CD4-positive, alpha-beta memory T cell (primary cell): ENCODE results near the gene IL1RAPL2. TPM values are rescaled to one million over a fixed set of nuclear protein-coding genes. Genes with fewer than 3 reads are reported as not detected.

Source experiments
- CTCF ChIA-PET: fragments of 350-600 bp; sonication (Branson Sonifier 250); formaldehyde crosslinking; loops from one replicate; lab custom pipeline; 2021; ENCODE audit warnings: inconsistent platforms; ENCODE audit not compliant: partially characterized antibody; lab: Charles Lee
- POLR2A ChIA-PET: fragments of 350-600 bp; sonication (Branson Sonifier 250); formaldehyde crosslinking; loops from one replicate; lab custom pipeline; 2021; ENCODE audit not compliant: partially characterized antibody; lab: Charles Lee
- DNase-seq, 5 donors: peaks; one replicate each; pipeline versions ENCODE4 v3.0.0 to v3.0.0-alpha.2; 2020 to 2022; ENCODE audit warnings: mixed read lengths in 1 of 5
- H3K27ac ChIP-seq: one replicate; pipeline ENCODE4 v1.7.0; 2013; ENCODE audit warnings: low read depth, low read length
- H3K27me3 ChIP-seq: 2 replicates; pipeline ENCODE4 v1.7.0; 2013; ENCODE audit warnings: mild to moderate bottlenecking, low read length, moderate library complexity; ENCODE audit not compliant: insufficient read depth
- H3K36me3 ChIP-seq: 2 replicates; pipeline ENCODE4 v1.7.0; 2013; ENCODE audit warnings: mild to moderate bottlenecking, low read length, moderate library complexity; ENCODE audit not compliant: insufficient read depth
- H3K4me1 ChIP-seq: 2 replicates; pipeline ENCODE4 v1.7.0; 2013; ENCODE audit warnings: mild to moderate bottlenecking, low read length, moderate library complexity; ENCODE audit not compliant: insufficient read depth
- H3K4me3 ChIP-seq, 2 donors: one replicate each; pipeline ENCODE4 v1.7.0; 2013; ENCODE audit warnings: low read length in 2 of 2, mild to moderate bottlenecking in 1 of 2
- H3K9me3 ChIP-seq, 2 donors: one replicate each; pipeline ENCODE4 v1.7.0; 2013; ENCODE audit warnings: low read length in 2 of 2, control low read depth in 1 of 2; ENCODE audit not compliant: control insufficient read depth in 1 of 2
- H3K27ac Mint-ChIP-seq, 7 donors: one replicate each; pipeline ENCODE4 v1.8.0; 2020 to 2021; ENCODE audit warnings: mixed read lengths in 7 of 7, mild to moderate bottlenecking in 6 of 7, inconsistent platforms in 3 of 7, moderate library complexity in 3 of 7
- H3K27me3 Mint-ChIP-seq, 2 donors: one replicate each; pipeline ENCODE4 v1.8.0; 2020 to 2021; ENCODE audit warnings: mixed read lengths in 2 of 2
- H3K36me3 Mint-ChIP-seq, 2 donors: one replicate each; pipeline ENCODE4 v1.8.0; 2020 to 2021; ENCODE audit warnings: mixed read lengths in 2 of 2, inconsistent platforms in 1 of 2, mild to moderate bottlenecking in 1 of 2
- H3K4me1 Mint-ChIP-seq, 4 donors: one replicate each; pipeline ENCODE4 v1.8.0; 2020 to 2021; ENCODE audit warnings: mixed read lengths in 4 of 4, mild to moderate bottlenecking in 1 of 4
- H3K4me3 Mint-ChIP-seq, 8 donors: one replicate each; pipeline ENCODE4 v1.8.0; 2020 to 2021; ENCODE audit warnings: mixed read lengths in 8 of 8, mild to moderate bottlenecking in 7 of 8, moderate library complexity in 6 of 8, inconsistent platforms in 3 of 8
- H3K9me3 Mint-ChIP-seq, 8 donors: one replicate each; pipeline ENCODE4 v1.8.0; 2020 to 2021; ENCODE audit warnings: mixed read lengths in 8 of 8, mild to moderate bottlenecking in 5 of 8, inconsistent platforms in 3 of 8, moderate library complexity in 1 of 8
- intact Hi-C: fragments of 100-400 bp; cut with micrococcal nuclease; formaldehyde crosslinking; loops from one replicate; pipeline ENCODE4 v1.15.1; 2023
- polyA plus RNA-seq, 2 donors: library from polyadenylated mRNA; unstranded; fragments of 300-500 nt; fragmentation: Illumina TruSeq; gene quantifications; one replicate each; pipeline ENCODE4 v1.2.3, GENCODE V29; 2021
- total RNA-seq, 2 experiments: library from RNA; stranded (reverse); gene quantifications; one replicate each; pipeline ENCODE4 v1.2.3, GENCODE V29; 2021

The IL1RAPL2 gene
- total and polyA plus RNA-seq, 4 experiments from 2014 or later, result not detected

- H3K27me3 ChIP-seq, result no peaks in the 10 kb centered on the region
- DNase-seq, result no peak
- H3K4me3 ChIP-seq, result no peak overlapping the region
- POLR2A ChIA-PET, result no interaction called here
- H3K27ac ChIP-seq, result no peak overlapping the region
- H3K4me1 ChIP-seq, result no peaks in the 10 kb centered on the region
- H3K4me3 Mint-ChIP-seq, result no peak overlapping the region
- H3K36me3 ChIP-seq, result no peaks in the 10 kb centered on the region
- no peak overlapping the region for H3K27ac Mint-ChIP-seq
- H3K9me3 ChIP-seq, result no peaks in the 10 kb centered on the region
- H3K36me3 Mint-ChIP-seq, result no peaks in the 10 kb centered on the region
- CTCF ChIA-PET, result no interaction called here
- intact Hi-C loops, result no loop called here
- no peaks in the 10 kb centered on the region for H3K9me3 Mint-ChIP-seq
- no peaks in the 10 kb centered on the region for H3K27me3 Mint-ChIP-seq
- H3K4me1 Mint-ChIP-seq, result no peaks in the 10 kb centered on the region
Measured at GRCh38 chrX:104953251-104953650, 387.3 kb downstream of the IL1RAPL2 start.

GRCh38 chrX:104961926-104962325, 395.9 kb downstream of the IL1RAPL2 start:
- no peak overlapping the region for H3K27ac Mint-ChIP-seq
- no peaks in the 10 kb centered on the region for H3K4me1 Mint-ChIP-seq
- H3K27me3 Mint-ChIP-seq, result no peaks in the 10 kb centered on the region
- CTCF ChIA-PET, result no interaction called here
- Histone ChIP-seq H3K36me3 (no peaks in the 10 kb centered on the region), H3K9me3 (no peaks in the 10 kb centered on the region), H3K4me3 (no peak overlapping the region), H3K4me1 (no peaks in the 10 kb centered on the region), H3K27ac (no peak overlapping the region), H3K27me3 (no peaks in the 10 kb centered on the region)
- no peak for DNase-seq
- POLR2A ChIA-PET, result no interaction called here
- no peaks in the 10 kb centered on the region for H3K9me3 Mint-ChIP-seq
- intact Hi-C loops, result no loop called here
- no peak overlapping the region for H3K4me3 Mint-ChIP-seq
- H3K36me3 Mint-ChIP-seq, result no peaks in the 10 kb centered on the region

DNA sequence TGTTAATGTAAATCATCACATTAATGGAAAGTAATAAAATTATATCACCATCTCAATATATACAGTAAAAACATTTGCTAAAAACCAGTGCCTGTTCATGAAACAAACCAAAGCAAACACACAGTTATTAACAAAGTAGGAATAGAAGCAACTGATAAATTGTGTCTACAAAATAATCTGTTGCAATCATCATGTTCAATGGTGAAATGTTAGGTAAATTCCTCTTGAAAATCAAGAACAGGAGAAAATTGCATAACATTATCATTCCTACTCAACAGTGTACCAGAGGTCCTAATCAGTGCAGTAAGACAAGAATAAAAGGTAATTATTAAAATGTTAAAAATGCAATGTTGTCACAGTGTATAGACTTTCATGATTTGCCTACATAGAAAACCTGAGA, 402.2 kb downstream of the IL1RAPL2 start:
- H3K4me1 Mint-ChIP-seq, result no peaks in the 10 kb centered on the region
- no peaks in the 10 kb centered on the region for H3K27me3 Mint-ChIP-seq
- H3K9me3 ChIP-seq, result no peaks in the 10 kb centered on the region
- no peaks in the 10 kb centered on the region for H3K4me1 ChIP-seq
- POLR2A ChIA-PET, result no interaction called here
- no peak overlapping the region for H3K27ac ChIP-seq
- H3K27me3 ChIP-seq, result no peaks in the 10 kb centered on the region
- peaks cover 0 to 2% (median 0%) of the 10 kb centered on the region in 8 donors for H3K9me3 Mint-ChIP-seq
- no peaks in the 10 kb centered on the region for H3K36me3 Mint-ChIP-seq
- intact Hi-C loops, result no loop called here
- H3K4me3 Mint-ChIP-seq, result no peak overlapping the region
- CTCF ChIA-PET, result interaction anchor here (0.5 kb wide), 1 partner anchor 43 kb away, joined by 3 read pairs; no protein-coding TSS in a partner anchor
- H3K27ac Mint-ChIP-seq, result no peak overlapping the region
- no peaks in the 10 kb centered on the region for H3K36me3 ChIP-seq
- no peak overlapping the region for H3K4me3 ChIP-seq
- DNase-seq, result no peak

GRCh38 chrX:104972737-104973136, 406.7 kb downstream of the IL1RAPL2 start:
- no peaks in the 10 kb centered on the region for H3K36me3 ChIP-seq
- H3K27ac ChIP-seq, result no peak overlapping the region
- Mint-ChIP-seq H3K27ac (no peak overlapping the region), H3K36me3 (no peaks in the 10 kb centered on the region), H3K27me3 (no peaks in the 10 kb centered on the region), H3K4me1 (no peaks in the 10 kb centered on the region), H3K9me3 (peaks cover 0 to 2% (median 0%) of the 10 kb centered on the region in 8 donors), H3K4me3 (no peak overlapping the region)
- CTCF ChIA-PET, result no interaction called here
- H3K27me3 ChIP-seq, result no peaks in the 10 kb centered on the region
- POLR2A ChIA-PET, result no interaction called here
- H3K4me1 ChIP-seq, result no peaks in the 10 kb centered on the region
- no peak for DNase-seq
- H3K4me3 ChIP-seq, result no peak overlapping the region
- intact Hi-C loops, result no loop called here
- no peaks in the 10 kb centered on the region for H3K9me3 ChIP-seq

DNA sequence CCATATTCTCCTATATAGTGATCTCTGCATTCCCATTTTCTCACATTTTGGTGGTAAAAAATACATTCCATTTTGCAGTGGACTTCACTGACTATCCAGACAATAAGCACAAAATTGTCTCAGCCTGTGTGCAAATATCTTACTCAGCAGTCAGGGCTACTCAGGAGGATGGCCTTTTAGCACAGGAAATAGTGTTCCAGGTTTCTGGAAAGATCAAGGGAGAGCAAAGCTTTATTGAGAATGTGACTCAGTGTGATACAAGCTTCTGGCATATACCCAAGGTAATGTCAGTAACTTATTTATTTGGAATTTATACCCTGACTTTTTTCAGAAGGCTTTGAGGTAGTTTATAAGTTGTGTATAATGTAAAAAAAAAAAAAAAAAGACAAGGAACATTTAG, 421.1 kb downstream of the IL1RAPL2 start:
- Mint-ChIP-seq H3K9me3 (peaks cover 0 to 2% (median 0%) of the 10 kb centered on the region in 8 donors), H3K4me3 (no peak overlapping the region), H3K4me1 (no peaks in the 10 kb centered on the region), H3K27ac (no peak overlapping the region), H3K27me3 (no peaks in the 10 kb centered on the region), H3K36me3 (no peaks in the 10 kb centered on the region)
- Histone ChIP-seq H3K27me3 (no peaks in the 10 kb centered on the region), H3K27ac (no peak overlapping the region), H3K36me3 (no peaks in the 10 kb centered on the region), H3K4me3 (no peak overlapping the region), H3K9me3 (no peaks in the 10 kb centered on the region), H3K4me1 (no peaks in the 10 kb centered on the region)
- ChIA-PET CTCF (no interaction called here), POLR2A (no interaction called here)
- no peak for DNase-seq
- intact Hi-C loops, result no loop called here

DNA sequence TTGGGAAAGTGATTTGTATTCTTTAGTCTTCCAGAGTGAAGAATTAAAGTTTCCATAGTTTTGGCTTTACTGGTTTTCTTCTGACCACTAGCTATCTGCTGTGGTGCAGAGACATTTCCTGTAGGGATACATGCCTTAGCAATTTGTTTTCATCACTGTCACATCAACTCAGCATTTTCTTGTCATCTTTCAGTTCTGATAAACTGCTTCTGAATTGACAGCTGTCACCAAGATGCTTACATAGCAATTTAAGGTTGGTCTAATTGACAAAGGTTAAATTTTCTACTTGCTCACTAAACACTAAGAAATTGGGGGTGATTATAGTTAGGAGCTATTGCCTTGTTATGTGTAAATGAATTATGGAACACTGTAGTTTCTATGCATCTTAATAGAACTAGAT, 422.0 kb downstream of the IL1RAPL2 start:
- Mint-ChIP-seq H3K27me3 (no peaks in the 10 kb centered on the region), H3K4me1 (no peaks in the 10 kb centered on the region), H3K36me3 (no peaks in the 10 kb centered on the region), H3K9me3 (peaks cover 0 to 2% (median 0%) of the 10 kb centered on the region in 8 donors), H3K27ac (no peak overlapping the region), H3K4me3 (no peak overlapping the region)
- no peaks in the 10 kb centered on the region for H3K36me3 ChIP-seq
- H3K4me1 ChIP-seq, result no peaks in the 10 kb centered on the region
- no peak for DNase-seq
- intact Hi-C loops, result no loop called here
- H3K27ac ChIP-seq, result no peak overlapping the region
- H3K4me3 ChIP-seq, result no peak overlapping the region
- H3K9me3 ChIP-seq, result no peaks in the 10 kb centered on the region
- ChIA-PET CTCF (no interaction called here), POLR2A (no interaction called here)
- H3K27me3 ChIP-seq, result no peaks in the 10 kb centered on the region

GRCh38 chrX:104995546-104995945, 429.5 kb downstream of the IL1RAPL2 start:
- no peaks in the 10 kb centered on the region for H3K9me3 ChIP-seq

DNA sequence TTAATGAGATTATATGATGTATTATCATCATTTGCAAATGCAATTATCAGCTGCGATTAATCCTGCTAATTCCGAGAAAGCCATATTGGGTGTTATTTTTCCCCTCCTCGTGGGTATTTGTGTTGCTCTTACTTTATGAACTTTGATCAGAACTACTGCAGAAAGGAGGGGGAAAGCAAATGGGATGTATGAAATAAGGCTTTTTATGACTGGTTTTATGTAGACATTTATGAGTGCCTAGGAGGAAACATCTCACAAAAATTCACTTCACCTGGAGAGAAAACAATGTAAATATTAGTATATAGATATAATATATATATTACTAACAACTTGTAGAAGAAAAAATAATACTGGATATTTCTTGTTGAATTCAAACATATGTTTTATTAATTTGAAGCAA, 440.1 kb downstream of the IL1RAPL2 start:
- Histone ChIP-seq H3K27ac (no peak overlapping the region), H3K27me3 (no peaks in the 10 kb centered on the region), H3K4me1 (no peaks in the 10 kb centered on the region), H3K9me3 (no peaks in the 10 kb centered on the region), H3K4me3 (no peak overlapping the region), H3K36me3 (no peaks in the 10 kb centered on the region)
- no peaks in the 10 kb centered on the region for H3K36me3 Mint-ChIP-seq
- no peak for DNase-seq
- ChIA-PET POLR2A (no interaction called here), CTCF (no interaction called here)
- no peak overlapping the region for H3K27ac Mint-ChIP-seq
- intact Hi-C loops, result no loop called here
- H3K27me3 Mint-ChIP-seq, result no peaks in the 10 kb centered on the region
- no peaks in the 10 kb centered on the region for H3K4me1 Mint-ChIP-seq
- no peak overlapping the region for H3K4me3 Mint-ChIP-seq
- H3K9me3 Mint-ChIP-seq, result no peaks in the 10 kb centered on the region

More at GRCh38 chrX:104995546-104995945, 429.5 kb downstream of the IL1RAPL2 start:
- ChIA-PET POLR2A (no interaction called here), CTCF (no interaction called here)
- peaks cover 0 to 2% (median 0%) of the 10 kb centered on the region in 8 donors for H3K9me3 Mint-ChIP-seq
- no peaks in the 10 kb centered on the region for H3K36me3 ChIP-seq
- no peak overlapping the region for H3K27ac ChIP-seq
- H3K27me3 Mint-ChIP-seq, result no peaks in the 10 kb centered on the region
- H3K4me3 ChIP-seq, result no peak overlapping the region
- no peaks in the 10 kb centered on the region for H3K4me1 Mint-ChIP-seq
- H3K27ac Mint-ChIP-seq, result no peak overlapping the region
- no peaks in the 10 kb centered on the region for H3K27me3 ChIP-seq
- H3K4me3 Mint-ChIP-seq, result no peak overlapping the region
- H3K4me1 ChIP-seq, result no peaks in the 10 kb centered on the region
- DNase-seq, result no peak
- intact Hi-C loops, result no loop called here
- no peaks in the 10 kb centered on the region for H3K36me3 Mint-ChIP-seq
